Stimulated activated CD4-positive, alpha-beta T cell treated with anti-CD3 and anti-CD28 coated beads, Interleukin-2, amount 100 ng/mL, for 4 hours (primary cell): ENCODE data around the gene PSMB2.

Experiments used
- DNase-seq: peaks from one replicate; pipeline ENCODE4 v3.0.0-alpha.2; 2020; ENCODE audit warnings: low read depth

PSMB2 gene

DNA sequence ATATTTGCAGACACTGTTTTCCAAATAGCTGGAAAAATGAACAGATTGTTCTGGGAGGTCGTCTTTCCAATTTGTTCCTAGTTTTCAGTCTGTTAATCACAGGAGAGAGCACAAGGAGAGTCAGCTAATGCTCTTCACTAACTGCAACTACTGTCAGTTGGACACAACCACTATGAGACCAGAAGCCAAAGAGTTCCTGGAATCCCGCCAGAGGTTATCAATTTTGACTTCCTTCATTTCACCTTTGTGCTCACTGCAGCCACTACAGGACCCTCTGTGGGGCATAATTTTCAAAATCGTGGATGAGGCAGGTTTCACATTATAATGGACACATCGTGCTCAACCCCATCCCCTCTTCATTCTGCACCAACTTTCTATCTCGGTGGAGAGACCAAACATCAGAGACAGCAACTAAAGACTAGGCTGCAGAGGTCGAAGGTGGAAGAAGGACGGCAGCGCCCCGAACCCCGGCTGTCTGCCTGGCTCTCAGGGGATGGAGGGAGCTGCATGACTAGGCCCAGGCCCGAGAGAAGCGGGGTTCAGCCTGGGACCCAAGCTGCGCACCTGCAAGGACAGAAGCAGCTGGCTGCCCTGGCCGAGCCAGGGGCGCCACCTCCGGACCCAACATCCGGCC lies 84.7 kb downstream of the PSMB2 start:
- DNase-seq: no peak

GRCh38 chr1:35555601-35556477 lies 85.5 kb downstream of the PSMB2 start:
- no peak for DNase-seq

DNA sequence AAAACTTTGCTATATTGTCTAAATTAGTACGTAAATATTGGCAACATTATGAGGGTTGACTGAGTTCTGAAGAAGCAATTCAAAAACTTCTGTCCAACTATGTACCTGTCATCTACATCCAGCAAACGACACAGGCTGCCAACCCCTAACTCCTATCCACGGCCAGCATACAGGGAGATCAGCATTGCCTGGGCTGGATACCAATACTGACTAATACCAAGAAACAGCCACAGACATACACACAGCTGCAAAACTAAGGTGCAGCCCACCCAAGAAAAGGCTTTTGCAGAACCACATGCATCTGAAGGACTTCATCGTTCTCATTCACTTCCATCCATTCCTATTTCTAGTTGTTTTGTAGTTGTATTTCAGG lies 86.1 kb downstream of the PSMB2 start:
- DNase-seq: no peak

- DNase-seq: no peak
These were observed 86.8 kb downstream of the PSMB2 start for GRCh38 chr1:35554266-35555211.

DNA sequence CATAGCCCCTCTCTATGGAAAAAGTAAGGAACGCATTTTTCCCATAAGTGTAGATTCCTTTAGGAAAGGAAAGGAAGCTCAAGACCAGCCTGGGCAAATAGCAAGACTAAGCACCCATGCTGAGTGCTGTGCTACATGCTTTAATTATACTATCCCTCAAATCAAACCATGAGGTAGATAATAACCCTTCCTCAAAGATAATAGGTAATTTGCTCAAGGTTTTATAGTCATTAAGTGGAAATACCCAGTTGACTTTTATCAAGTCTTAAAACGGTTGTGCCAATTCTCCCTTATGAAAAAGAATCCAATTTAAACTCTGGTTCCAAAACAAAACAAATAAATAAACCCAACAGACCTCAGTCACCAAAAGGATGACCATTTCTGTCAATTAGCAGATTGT lies 87.5 kb downstream of the PSMB2 start:
- DNase-seq: no peak
